H1 (cell line): Measurements from ENCODE around the gene FCN2. TPM values are rescaled to one million over a fixed set of nuclear protein-coding genes. Genes with fewer than 3 reads are reported as not detected.

Experiments used
- CTCF ChIA-PET: fragments of 300-600 bp; sonication (Branson Sonifier 250); formaldehyde crosslinking; loops from one replicate; lab custom pipeline; 2021; ENCODE audit not compliant: partially characterized antibody; lab: Charles Lee
- POLR2A ChIA-PET: fragments of 300-600 bp; sonication (Branson Sonifier 250); formaldehyde crosslinking; loops from one replicate; lab custom pipeline; 2021; ENCODE audit warnings: inconsistent platforms; ENCODE audit not compliant: partially characterized antibody; lab: Charles Lee
- DNase-seq, 2 experiments: peaks; one replicate each; pipeline versions ENCODE4 v3.0.0 to v3.0.0-alpha.2; 2010 to 2022; ENCODE audit warnings: low spot score in 2 of 2, low read depth in 1 of 2, mixed read lengths in 1 of 2
- FAIRE-seq: peaks from 2 replicates; lab custom pipeline; 2011; peaks lifted over from hg19 to GRCh38; lab: Jason Lieb, UNC
- H2AFZ ChIP-seq: 2 replicates; pipeline ENCODE4 v1.8.1; 2012; ENCODE audit warnings: low read length, inconsistent platforms
- H2AK5ac ChIP-seq: 2 replicates; pipeline ENCODE4 v1.6.1; 2013; ENCODE audit warnings: low read depth, low read length
- H2BK120ac ChIP-seq: replicated peaks from 2 replicates; pipeline ENCODE3; 2013; ENCODE audit warnings: low read depth, low read length, inconsistent platforms
- H2BK12ac ChIP-seq: 2 replicates; pipeline ENCODE4 v1.6.1; 2013; ENCODE audit warnings: low read depth, low read length
- H2BK15ac ChIP-seq: 2 replicates; pipeline ENCODE4 v1.6.1; 2013; ENCODE audit warnings: low read length
- H2BK20ac ChIP-seq: 2 replicates; pipeline ENCODE4 v1.6.1; 2013; ENCODE audit warnings: low read length
- H2BK5ac ChIP-seq: 2 replicates; pipeline ENCODE4 v1.6.1; 2013; ENCODE audit warnings: low read depth, low read length
- H3K14ac ChIP-seq: 2 replicates; pipeline ENCODE4 v1.6.1; 2013; ENCODE audit warnings: inconsistent platforms; ENCODE audit not compliant: insufficient read length
- H3K18ac ChIP-seq: 2 replicates; pipeline ENCODE4 v1.6.1; 2013; ENCODE audit warnings: low read length; ENCODE audit errors: extremely low read depth
- H3K23ac ChIP-seq: 2 replicates; pipeline ENCODE4 v1.6.1; 2013; ENCODE audit warnings: inconsistent platforms; ENCODE audit not compliant: insufficient read length
- H3K23me2 ChIP-seq: 2 replicates; pipeline ENCODE4 v1.6.1; 2013; ENCODE audit warnings: low read depth, low read length
- H3K27ac ChIP-seq: 2 replicates; pipeline ENCODE4 v1.6.1; 2011; ENCODE audit warnings: low read depth, low read length, inconsistent platforms
- H3K27me3 ChIP-seq, 4 experiments: replicated peaks in 1 of 4; 1 replicate in 1 of 4; 2 replicates in 3 of 4; pipeline versions ENCODE4 v1.6.1 to v1.8.1; 2011 to 2013; ENCODE audit warnings: low read length in 3 of 4, mild to moderate bottlenecking in 3 of 4, inconsistent platforms in 2 of 4, mixed read lengths in 2 of 4, moderate library complexity in 1 of 4; ENCODE audit not compliant: control insufficient read depth in 3 of 4, insufficient read depth in 3 of 4; ENCODE audit errors: extremely low read depth in 1 of 4
- H3K36me3 ChIP-seq, 4 experiments: 2 replicates each; pipeline versions ENCODE4 v1.6.1 to v1.8.1; 2011 to 2013; ENCODE audit warnings: mild to moderate bottlenecking in 4 of 4, low read length in 3 of 4, moderate library complexity in 2 of 4, control low read depth in 1 of 4, inconsistent platforms in 1 of 4; ENCODE audit not compliant: insufficient read depth in 4 of 4, control insufficient read depth in 2 of 4
- H3K4ac ChIP-seq: replicated peaks from 2 replicates; pipeline ENCODE3; 2013; ENCODE audit warnings: low read length, low read depth, mixed read lengths, inconsistent platforms; ENCODE audit not compliant: insufficient read length
- H3K4me1 ChIP-seq, 4 experiments: replicated peaks in 1 of 4; 1 replicate in 1 of 4; 2 replicates in 3 of 4; pipeline versions ENCODE4 v1.6.1 to v1.8.1; 2011 to 2013; ENCODE audit warnings: low read length in 3 of 4, inconsistent platforms in 2 of 4, mixed read lengths in 1 of 4; ENCODE audit not compliant: insufficient read depth in 4 of 4, control insufficient read depth in 3 of 4
- H3K4me2 ChIP-seq, 2 experiments: 2 replicates each; pipeline versions ENCODE4 v1.6.1 to v1.8.1; 2011 to 2013; ENCODE audit warnings: low read depth in 2 of 2, low read length in 2 of 2, control low read depth in 1 of 2, inconsistent platforms in 1 of 2, mild to moderate bottlenecking in 1 of 2; ENCODE audit not compliant: insufficient read depth in 1 of 2
- H3K4me3 ChIP-seq, 4 experiments: fragments of 200-600, 300-600 bp in 1 of 4; sonication (generic), shearing (Covaris generic), sonication (Bioruptor Twin) in 1 of 4; 2 replicates each; pipeline versions ENCODE4 v1.5.1 to v1.8.1; 2011 to 2016; ENCODE audit warnings: low read length in 4 of 4, low read depth in 3 of 4, control low read depth in 2 of 4, inconsistent platforms in 2 of 4, mild to moderate bottlenecking in 2 of 4, mixed read lengths in 1 of 4, moderate library complexity in 1 of 4; ENCODE audit not compliant: insufficient read depth in 2 of 4; ENCODE audit errors: extremely low read depth in 1 of 4
- H3K56ac ChIP-seq: replicated peaks from 2 replicates; pipeline ENCODE3; 2013; ENCODE audit warnings: low read depth, mild to moderate bottlenecking, mixed read lengths, low read length, inconsistent platforms; ENCODE audit not compliant: insufficient read length
- H3K79me1 ChIP-seq: 2 replicates; pipeline ENCODE4 v1.6.1; 2013; ENCODE audit warnings: low read depth, low read length, control low read depth
- H3K79me2 ChIP-seq, 2 experiments: 2 replicates each; pipeline versions ENCODE4 v1.6.1 to v1.8.1; 2012 to 2013; ENCODE audit warnings: low read length in 2 of 2, mild to moderate bottlenecking in 2 of 2, inconsistent platforms in 1 of 2; ENCODE audit not compliant: insufficient read depth in 2 of 2, control insufficient read depth in 1 of 2
- H3K9ac ChIP-seq, 4 experiments: replicated peaks in 1 of 4; 1 replicate in 1 of 4; 2 replicates in 3 of 4; pipeline versions ENCODE4 v1.6.1 to v1.8.1; 2011 to 2013; ENCODE audit warnings: low read depth in 3 of 4, low read length in 3 of 4, control low read depth in 2 of 4, mild to moderate bottlenecking in 2 of 4, moderate library complexity in 2 of 4, inconsistent platforms in 1 of 4; ENCODE audit errors: extremely low read depth in 1 of 4
- H3K9me3 ChIP-seq, 2 experiments: 2 replicates each; pipeline versions ENCODE4 v1.6.1 to v1.8.1; 2012 to 2013; ENCODE audit warnings: mild to moderate bottlenecking in 2 of 2, moderate library complexity in 2 of 2, control low read depth in 1 of 2, inconsistent platforms in 1 of 2, low read depth in 1 of 2, low read length in 1 of 2, mixed read lengths in 1 of 2; ENCODE audit not compliant: insufficient read depth in 2 of 2
- H4K20me1 ChIP-seq, 2 experiments: replicated peaks in 1 of 2; 2 replicates each; pipeline versions ENCODE3 to v1.8.1; 2011 to 2013; ENCODE audit warnings: inconsistent platforms in 2 of 2, low read length in 2 of 2, mild to moderate bottlenecking in 1 of 2; ENCODE audit not compliant: insufficient read depth in 2 of 2, control insufficient read depth in 1 of 2
- H4K5ac ChIP-seq: 2 replicates; pipeline ENCODE4 v1.6.1; 2013; ENCODE audit warnings: low read length, low read depth, mixed read lengths, inconsistent platforms; ENCODE audit not compliant: insufficient read length
- H4K8ac ChIP-seq: 2 replicates; pipeline ENCODE4 v1.8.0; 2013; ENCODE audit warnings: mild to moderate bottlenecking, moderate library complexity, low read length, inconsistent platforms; ENCODE audit not compliant: insufficient read depth; ENCODE audit errors: extremely low read depth
- H4K91ac ChIP-seq: replicated peaks from 2 replicates; pipeline ENCODE3; 2013; ENCODE audit warnings: low read length, mixed read lengths, inconsistent platforms; ENCODE audit not compliant: insufficient read length
- BACH1 ChIP-seq: IDR thresholded peaks from 2 replicates; pipeline ENCODE4 v1.6.1; 2012; ENCODE audit warnings: low read length, improper control_type of control experiment
- CREB1 ChIP-seq: IDR thresholded peaks from 2 replicates; pipeline ENCODE4 v1.6.1; 2012; ENCODE audit warnings: inconsistent platforms
- CTCF ChIP-seq, 3 experiments: IDR thresholded peaks; 1 replicate in 2 of 3; 2 replicates in 1 of 3; pipeline versions ENCODE4 v1.5.1 to v1.6.1; 2011; ENCODE audit warnings: low read length in 3 of 3, mild to moderate bottlenecking in 3 of 3, inconsistent platforms in 2 of 3, low read depth in 1 of 3, moderate library complexity in 1 of 3; ENCODE audit not compliant: insufficient read depth in 1 of 3; ENCODE audit errors: control extremely low read depth in 1 of 3
- FOSL1 ChIP-seq: IDR thresholded peaks from 2 replicates; pipeline ENCODE4 v1.6.1; 2011; ENCODE audit warnings: mild to moderate bottlenecking, low read depth, low read length, moderate library complexity; ENCODE audit not compliant: insufficient read depth
- MAFK ChIP-seq: IDR thresholded peaks from 2 replicates; pipeline ENCODE4 v1.6.1; 2012; ENCODE audit warnings: low read depth, mild to moderate bottlenecking, improper control_type of control experiment, low read length
- RFX5 ChIP-seq: IDR thresholded peaks from 2 replicates; pipeline ENCODE4 v1.6.1; 2011; ENCODE audit warnings: low read depth, low read length, improper control_type of control experiment, borderline replicate concordance
- RXRA ChIP-seq: IDR thresholded peaks from 2 replicates; pipeline ENCODE4 v1.6.1; 2011; ENCODE audit warnings: low read depth, mild to moderate bottlenecking, low read length, moderate library complexity; ENCODE audit not compliant: insufficient read depth
- SAP30 ChIP-seq: fragments of 300-600 bp; sonication (generic); IDR thresholded peaks from 2 replicates; pipeline ENCODE4 v1.7.1; 2012; ENCODE audit warnings: low read length, moderate library complexity, mild to moderate bottlenecking, inconsistent platforms; ENCODE audit not compliant: insufficient read depth, insufficient replicate concordance
- SIRT6 ChIP-seq: IDR thresholded peaks from one replicate; pipeline ENCODE4 v1.7.1; 2012; ENCODE audit warnings: low read length, inconsistent platforms
- SP1 ChIP-seq: IDR thresholded peaks from 2 replicates; pipeline ENCODE4 v1.6.1; 2011; ENCODE audit warnings: low read depth, low read length
- USF2 ChIP-seq: IDR thresholded peaks from 2 replicates; pipeline ENCODE4 v1.6.1; 2011; ENCODE audit warnings: low read length, improper control_type of control experiment
- WGBS, 2 experiments: shearing (Covaris generic) in 1 of 2; methylation state at CpG; one replicate each; pipeline versions ENCODE4 v1.1.6 to v1.1.7; 2013 to 2015; ENCODE audit warnings: low lambda C conversion rate in 2 of 2, mixed read lengths in 2 of 2, inconsistent platforms in 1 of 2, low coverage in 1 of 2, missing lambda C conversion rate in 1 of 2; ENCODE audit not compliant: insufficient replicate concordance in 2 of 2, insufficient coverage in 1 of 2, insufficient read length in 1 of 2; ENCODE audit errors: extremely low coverage in 1 of 2, missing lambda C conversion rate in 1 of 2; 5-methylcytosine and 5-hydroxymethylcytosine counted together
- polyA plus RNA-seq, 7 experiments: library from polyadenylated mRNA; depleted of rRNA in 3 of 7; stranded (reverse) in 5 of 7; unstranded in 2 of 7; fragments of >200 nt in 5 of 7; fragments of 200-250 nt in 2 of 7; gene quantifications; 1 replicate in 5 of 7; 2 replicates in 1 of 7; 4 replicates in 1 of 7; pipeline versions ENCODE4 v1.2.1 to v1.2.3, GENCODE V29; 2011 to 2013; ENCODE audit warnings: missing spikeins in 2 of 7, mixed read lengths in 2 of 7
- total RNA-seq: library from RNA; stranded (reverse); fragmentation: NEBNext Ultra II Directional; extraction: Animal tissue kit (Norgen Biotek cat#: 25700); gene quantifications from 2 replicates; pipeline ENCODE4 v1.2.1, GENCODE V29; 2021

The FCN2 gene
- total and polyA plus RNA-seq, 2 of the 8 experiments (the other 6 are each of a cell fraction or from before 2014, with no cell fraction given): not detected

GRCh38 chr9:134843740-134844139 is 36.9 kb upstream of the FCN2 start:
- Histone ChIP-seq H4K5ac (no peak overlapping the region), H4K91ac (no peak overlapping the region), H3K4me2 (no peak overlapping the region), H3K27me3 (no peaks in the 10 kb centered on the region), H3K14ac (no peak overlapping the region), H3K4me1 (no peaks in the 10 kb centered on the region), H4K20me1 (peaks cover 0 to 4% of the 10 kb centered on the region in 2 experiments), H3K9me3 (peaks cover 0 to 8% of the 10 kb centered on the region in 2 experiments; a peak in 1 of 4 replicates), H2BK15ac (no peak overlapping the region), H2BK120ac (no peak overlapping the region), H3K4me3 (no peak overlapping the region), H3K36me3 (no peaks in the 10 kb centered on the region; a peak in 1 of 8 replicates), H3K4ac (no peak overlapping the region), H3K27ac (no peak overlapping the region), H3K79me1 (no peaks in the 10 kb centered on the region), H3K9ac (no peak overlapping the region; a peak in 1 of 7 replicates), H2BK12ac (no peak overlapping the region), H3K56ac (no peak overlapping the region), H3K23me2 (peaks cover 8% of the 10 kb centered on the region; the same call in 1 of the 2 replicates), H3K18ac (no peak overlapping the region), H2BK20ac (no peak overlapping the region), H2AK5ac (no peak overlapping the region), H4K8ac (peak overlapping the region; percentile 62; the same call in 1 of the 2 replicates), H3K23ac (no peak overlapping the region), H2AFZ (no peak overlapping the region), H3K79me2 (no peaks in the 10 kb centered on the region), H2BK5ac (no peak overlapping the region)
- DNase-seq (no peak), FAIRE-seq (no peak)
- CTCF ChIA-PET: no interaction called here
- POLR2A ChIA-PET: no interaction called here
- 95% methylated on average over 16 of the region's 18 CpGs; no CpG with 5 or more reads in 1 of the 2 experiments for WGBS, 2 experiments
- TF ChIP-seq BACH1: no peak
- no peak for TF ChIP-seq MAFK
- no peak for TF ChIP-seq SIRT6
- TF ChIP-seq CTCF (IDR thresholded peaks at IDR 0.05; ENCODE audit: control extremely low read depth in 1 of 3, insufficient read depth in 1 of 3, low read depth in 1 of 3, low read length in 3 of 3): no peak
- no peak for TF ChIP-seq SP1
- TF ChIP-seq SAP30: no peak
- TF ChIP-seq CREB1: no peak
- TF ChIP-seq USF2: no peak
- TF ChIP-seq FOSL1: no peak
- no peak for TF ChIP-seq RFX5
- no peak for TF ChIP-seq RXRA
